Activated T-cell treated with anti-CD3 and anti-CD28 coated beads, Interleukin-2, amount 50 U/mL, for 1 hour (primary cell): ENCODE results near the gene TOR1B.
"Not testable (repeated sequence)": the region's sequence is repeated elsewhere in the genome, so short reads cannot be mapped to it uniquely, and the experiment has no call there.

Experiments used
- DNase-seq: peaks from one replicate; pipeline ENCODE4 v3.0.0-alpha.2; 2020

The TOR1B gene

GRCh38 chr9:129802833-129803675 is at the start of gene TOR1B:
Gene TOR1B (plus strand): TSS chr9:129803184. CDS start chr9:129803213, 29 bp downstream.
- DNase-seq: peak; percentile 97

GRCh38 chr9:129755151-129755550 is 47.8 kb upstream of the TOR1B start:
- DNase-seq: no peak

- no peak for DNase-seq
Observed at GRCh38 chr9:129756191-129756590, 46.8 kb upstream of the TOR1B start.

- no peak for DNase-seq
Observed at GRCh38 chr9:129757045-129757444, 45.9 kb upstream of the TOR1B start.

- DNase-seq: no peak
Observed at GRCh38 chr9:129759319-129759718, 43.7 kb upstream of the TOR1B start.

GRCh38 chr9:129759804-129760502 is 43.0 kb upstream of the TOR1B start:
- no peak for DNase-seq

GRCh38 chr9:129760784-129761183 is 42.2 kb upstream of the TOR1B start:
- DNase-seq: not testable (repeated sequence)

- no peak for DNase-seq
Observed at GRCh38 chr9:129761293-129761900, 41.6 kb upstream of the TOR1B start.

- no peak for DNase-seq
Observed at GRCh38 chr9:129761901-129762369, 41.0 kb upstream of the TOR1B start.

GRCh38 chr9:129762370-129762984 is 40.5 kb upstream of the TOR1B start:
- not testable (repeated sequence) for DNase-seq

GRCh38 chr9:129762985-129763926 is 39.7 kb upstream of the TOR1B start:
- no peak for DNase-seq

- no peak for DNase-seq
Observed at GRCh38 chr9:129765764-129766317, 37.1 kb upstream of the TOR1B start.

GRCh38 chr9:129768486-129768885 is 34.5 kb upstream of the TOR1B start:
- DNase-seq: no peak

- no peak for DNase-seq
Observed at GRCh38 chr9:129769669-129770068, 33.3 kb upstream of the TOR1B start.

GRCh38 chr9:129770741-129771140 is 32.2 kb upstream of the TOR1B start:
- DNase-seq: no peak

GRCh38 chr9:129773262-129774048 is 29.5 kb upstream of the TOR1B start:
- no peak for DNase-seq

- DNase-seq: no peak
Observed at GRCh38 chr9:129774791-129775447, 28.1 kb upstream of the TOR1B start.

GRCh38 chr9:129775448-129775798 is 27.6 kb upstream of the TOR1B start:
- DNase-seq: no peak

GRCh38 chr9:129776096-129776495 is 26.9 kb upstream of the TOR1B start:
- DNase-seq: not testable (repeated sequence)

GRCh38 chr9:129776566-129776937 is 26.4 kb upstream of the TOR1B start:
- DNase-seq: no peak
